HG02938 (cell line): ENCODE measurements around the gene PRKCE.
A peak's percentile ranks its signal among the peaks of the same experiment; 100 is the strongest.
"Not testable (repeated sequence)": the region's sequence is repeated elsewhere in the genome, so short reads cannot be mapped to it uniquely, and the experiment has no call there.

ENCODE experiments used
- ATAC-seq: cut with Tn5 transposase; IDR thresholded peaks from one replicate; pipeline ENCODE4 v1.9.1; 2021; ENCODE audit warnings: mild to moderate bottlenecking, moderate library complexity; ENCODE audit not compliant: unreplicated experiment

Gene PRKCE

GRCh38 chr2:45855374-45855773 lies 203.9 kb downstream of the PRKCE start:
- ATAC-seq: no peak

- ATAC-seq: no peak
These were observed 205.2 kb downstream of the PRKCE start for GRCh38 chr2:45856391-45857274.

DNA sequence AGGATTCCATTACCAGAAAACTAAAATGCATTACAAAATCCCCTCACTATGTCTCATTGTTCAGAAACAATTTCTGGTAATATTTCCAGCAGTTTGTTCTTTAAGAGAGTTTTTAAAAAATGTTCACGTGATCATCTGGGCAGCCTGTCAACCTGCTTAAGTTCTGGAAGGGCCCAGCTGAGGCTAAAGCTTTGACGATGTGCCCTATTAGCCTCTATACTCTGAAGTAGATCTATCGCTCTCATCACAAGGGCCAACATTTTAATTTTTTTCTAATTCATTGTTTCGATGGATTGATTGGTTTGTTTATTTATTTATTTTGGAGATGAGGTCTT lies 205.8 kb downstream of the PRKCE start:
- ATAC-seq: no peak

GRCh38 chr2:45857867-45858520 lies 206.5 kb downstream of the PRKCE start:
- no peak for ATAC-seq

GRCh38 chr2:45858872-45859271 lies 207.4 kb downstream of the PRKCE start:
- ATAC-seq: not testable (repeated sequence)

DNA sequence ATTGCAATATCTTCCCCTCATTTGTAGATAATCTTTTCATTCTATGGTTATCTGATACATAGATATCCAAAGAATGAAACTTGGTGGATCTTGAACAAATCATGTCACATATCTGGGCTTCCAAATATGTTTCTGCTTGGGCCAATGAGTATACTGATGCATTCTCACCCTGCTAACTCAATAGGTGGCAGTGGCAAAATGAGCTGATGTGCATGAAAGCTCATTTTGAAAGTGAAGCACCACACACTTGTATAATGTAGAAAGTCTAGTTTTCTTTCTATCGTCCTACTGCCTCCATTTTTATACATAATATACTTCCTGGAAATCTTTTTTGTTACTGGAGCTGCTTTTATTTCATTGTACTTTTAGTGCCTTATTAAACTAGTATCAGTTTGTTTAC lies 208.2 kb downstream of the PRKCE start:
- no peak for ATAC-seq

DNA sequence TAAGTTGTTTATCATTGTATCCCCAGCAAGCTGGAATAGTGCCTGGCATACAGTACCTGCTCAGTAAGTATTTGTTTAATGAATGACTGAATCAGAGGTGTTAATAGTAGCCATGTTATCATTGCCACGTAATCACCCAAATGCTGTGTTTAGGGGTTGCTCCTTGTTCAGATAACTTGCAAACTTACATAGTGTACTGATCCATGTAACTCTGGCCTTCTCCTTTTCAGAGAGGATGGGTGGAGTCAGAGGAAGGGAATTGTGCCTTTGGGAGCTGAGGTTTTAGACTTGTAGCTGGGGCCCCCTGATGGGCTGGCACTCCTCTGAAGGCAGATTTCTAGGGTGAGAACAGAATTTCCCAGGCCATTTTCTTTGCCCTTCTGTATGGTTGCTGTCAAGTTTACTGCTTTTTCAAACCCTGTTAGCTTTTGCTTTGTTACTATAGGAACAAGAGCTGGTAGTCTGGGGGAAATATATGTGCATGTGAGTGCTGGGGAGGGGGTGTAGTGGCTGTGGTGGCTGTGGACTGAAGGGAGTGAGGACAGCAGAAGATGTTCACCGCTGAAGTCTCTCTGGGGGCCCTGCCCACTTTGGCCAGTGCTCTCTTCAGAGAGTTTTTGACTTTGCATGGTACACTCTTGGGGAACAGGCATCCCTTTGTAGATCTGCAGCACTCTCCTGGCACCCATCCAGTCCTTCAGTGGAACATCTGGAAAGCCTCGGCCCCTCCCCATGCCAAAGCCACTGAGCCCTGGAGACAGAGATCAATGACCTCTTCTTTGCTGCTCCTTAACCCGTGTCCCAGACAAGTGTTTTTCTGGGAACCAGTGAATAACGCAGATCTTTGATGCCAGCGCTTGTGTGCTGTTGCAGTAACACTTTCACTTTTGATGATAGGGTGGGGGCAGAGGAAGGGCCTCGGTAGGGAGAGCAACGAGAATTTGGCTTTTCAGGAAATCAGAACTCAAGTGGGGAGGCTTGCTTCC lies 209.0 kb downstream of the PRKCE start:
- peak; percentile 36 for ATAC-seq

DNA sequence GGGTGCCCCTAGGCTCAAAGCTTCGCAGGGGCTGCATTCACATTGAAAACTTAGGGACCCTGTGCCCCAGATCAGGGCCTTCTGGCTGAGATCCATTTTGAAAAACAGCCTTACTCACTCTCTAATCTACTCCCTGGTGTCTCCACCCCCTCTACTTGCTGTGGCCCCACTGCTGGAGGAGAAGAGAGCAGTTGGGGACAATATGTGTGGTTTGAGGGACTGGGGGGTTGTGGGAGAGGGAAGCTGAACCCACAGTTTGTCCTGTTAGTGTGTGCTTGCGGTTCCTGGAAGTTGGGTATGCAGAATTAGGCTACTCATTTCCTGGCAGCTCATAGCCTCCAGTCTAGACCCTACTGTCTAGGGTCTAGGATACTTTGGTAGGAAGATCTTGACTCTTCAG lies 211.4 kb downstream of the PRKCE start:
- ATAC-seq: no peak

DNA sequence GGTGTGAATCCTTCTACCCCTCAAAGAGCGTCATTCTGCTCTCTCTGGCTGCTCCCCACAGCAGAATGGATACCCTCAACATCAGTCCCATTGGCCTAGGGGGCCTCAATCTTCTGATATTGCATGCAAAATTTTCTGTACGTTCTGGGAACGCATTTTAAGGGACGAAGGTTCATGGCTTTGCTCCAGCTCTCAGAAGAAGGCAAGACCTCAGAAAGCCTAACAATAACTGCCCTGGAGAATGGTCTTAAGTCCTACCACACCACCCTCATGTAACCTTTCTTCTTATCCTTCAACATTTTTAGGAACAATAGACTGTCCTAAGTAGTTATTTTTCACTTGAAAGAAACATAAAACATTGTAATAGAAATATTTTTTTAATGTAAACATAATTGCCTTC lies 212.6 kb downstream of the PRKCE start:
- ATAC-seq: no peak

DNA sequence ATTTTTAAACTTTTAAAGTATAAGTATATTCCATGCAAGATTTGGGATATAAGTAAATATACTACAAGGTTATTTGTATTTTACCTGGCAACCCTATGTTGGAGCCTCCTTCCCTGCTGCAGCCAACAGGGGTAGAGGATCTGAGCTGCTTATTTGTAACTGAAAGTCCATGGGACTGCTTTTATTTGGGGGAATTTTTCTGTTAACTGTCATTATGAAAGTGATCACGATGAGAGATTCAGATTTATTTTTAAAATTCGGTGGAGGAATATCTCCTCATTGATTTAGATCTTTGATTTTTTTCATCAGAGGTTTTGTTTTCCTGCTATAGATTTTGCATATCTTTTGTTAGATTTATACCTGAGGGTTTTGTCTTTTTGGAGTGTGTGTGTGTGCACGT lies 215.9 kb downstream of the PRKCE start:
- ATAC-seq: no peak

- ATAC-seq: no peak
These were observed 216.3 kb downstream of the PRKCE start for GRCh38 chr2:45867800-45868199.

DNA sequence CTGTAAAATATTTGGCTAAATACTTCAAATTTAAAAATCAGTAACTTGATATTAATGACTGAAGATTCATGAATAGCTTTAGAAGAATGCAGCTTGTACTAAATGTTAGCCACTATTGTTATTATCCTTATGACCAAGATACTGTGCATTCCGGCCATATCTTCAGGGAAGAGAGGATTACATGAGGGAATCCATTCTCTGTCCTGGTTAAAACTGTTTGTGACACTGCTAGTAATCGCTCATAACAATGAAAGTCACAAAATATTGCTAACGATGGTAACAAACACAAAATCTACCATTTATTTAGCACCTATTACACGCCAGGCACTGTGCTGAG lies 217.7 kb downstream of the PRKCE start:
- ATAC-seq: no peak

- no peak for ATAC-seq
These were observed 219.6 kb downstream of the PRKCE start for GRCh38 chr2:45871025-45871424.

DNA sequence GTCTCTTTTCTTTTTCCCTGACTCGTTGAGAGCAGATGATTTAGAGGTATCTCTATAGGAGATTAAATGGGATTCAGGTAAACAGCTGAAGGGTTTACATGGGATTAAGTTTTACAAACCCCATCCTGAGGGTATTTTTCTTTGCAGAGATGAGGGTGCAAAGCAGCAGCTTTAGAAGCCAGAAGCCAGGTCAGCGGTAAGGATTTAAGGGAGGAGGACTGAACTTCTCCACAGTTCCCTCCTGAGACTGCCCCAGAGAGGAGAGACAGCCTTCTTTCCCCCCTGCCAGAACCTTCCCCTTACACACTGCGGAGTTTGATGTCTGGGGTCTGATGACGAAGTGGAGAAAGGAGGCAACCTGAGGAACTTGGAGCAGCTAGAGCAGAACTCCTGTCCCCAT lies 220.1 kb downstream of the PRKCE start:
- no peak for ATAC-seq

GRCh38 chr2:45872211-45872610 lies 220.7 kb downstream of the PRKCE start:
- no peak for ATAC-seq

- ATAC-seq: no peak
These were observed 222.9 kb downstream of the PRKCE start for GRCh38 chr2:45874344-45874743.

GRCh38 chr2:45876611-45877010 lies 225.1 kb downstream of the PRKCE start:
- ATAC-seq: no peak

DNA sequence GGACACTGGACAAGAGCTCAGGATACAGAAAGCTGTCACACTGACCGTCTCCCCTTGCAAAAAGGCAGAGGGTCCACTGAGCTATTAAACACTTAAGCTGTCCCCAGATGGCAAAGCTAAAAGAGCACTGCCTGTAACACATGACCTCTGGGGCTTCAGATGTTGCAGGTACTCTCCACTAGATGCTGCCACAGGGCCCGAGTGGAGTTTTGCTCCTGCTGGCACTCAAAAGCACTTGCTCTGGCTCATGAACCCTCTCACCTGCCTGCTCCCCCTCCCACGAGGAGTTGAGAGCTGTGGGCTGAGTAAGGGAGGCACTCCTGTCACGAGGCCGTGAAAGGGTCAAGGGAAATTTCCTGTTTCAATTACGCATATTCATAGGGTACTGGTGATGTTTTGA lies 227.9 kb downstream of the PRKCE start:
- ATAC-seq: no peak

GRCh38 chr2:45879936-45880335 lies 228.5 kb downstream of the PRKCE start:
- ATAC-seq: no peak

GRCh38 chr2:45881970-45882581 lies 230.6 kb downstream of the PRKCE start:
- ATAC-seq: no peak
